B cell (primary cell): ENCODE results near the gene EPHB1. TPM values are rescaled to one million over a fixed set of nuclear protein-coding genes. Genes with fewer than 3 reads are reported as not detected.
"Not testable (repeated sequence)": the region's sequence is repeated elsewhere in the genome, so short reads cannot be mapped to it uniquely, and the experiment has no call there.

Source experiments
- ATAC-seq: fragments of 200-7000 bp; cut with Tn5 transposase; one replicate; pipeline ENCODE4 v1.10.0; 2021; ENCODE audit warnings: low read depth, mild to moderate bottlenecking, moderate number of reproducible peaks, moderate library complexity
- CTCF ChIA-PET: fragments of 350-600 bp; sonication (Branson Sonifier 250); formaldehyde crosslinking; loops from one replicate; lab custom pipeline; 2021; ENCODE audit warnings: antibody characterized with exemption, inconsistent platforms; lab: Charles Lee
- POLR2A ChIA-PET: fragments of 350-600 bp; sonication (Branson Sonifier 250); formaldehyde crosslinking; loops from one replicate; lab custom pipeline; 2021; ENCODE audit warnings: antibody characterized with exemption; lab: Charles Lee
- DNase-seq: peaks from one replicate; pipeline ENCODE4 v3.0.0; 2013
- H2AFZ ChIP-seq: 2 replicates; pipeline ENCODE4 v1.6.1; 2012; ENCODE audit warnings: mild to moderate bottlenecking, low read depth, low read length; ENCODE audit not compliant: insufficient read depth, poor library complexity, severe bottlenecking
- H3K27ac ChIP-seq, 2 donors: 1 replicate in 1 of 2; 2 replicates in 1 of 2; pipeline ENCODE4 v1.5.1; 2012 to 2013; ENCODE audit warnings: low read length in 2 of 2, mild to moderate bottlenecking in 2 of 2, moderate library complexity in 1 of 2
- H3K27me3 ChIP-seq, 4 experiments: fragments of 200-600 bp in 1 of 4; sonication (generic) in 1 of 4; replicated peaks in 1 of 4; 1 replicate in 2 of 4; 2 replicates in 2 of 4; pipeline versions ENCODE4 v1.6.1 to v1.7.0; 2013 to 2016; ENCODE audit warnings: low read length in 3 of 4, mild to moderate bottlenecking in 2 of 4, mixed read lengths in 1 of 4, moderate library complexity in 1 of 4; ENCODE audit not compliant: insufficient read depth in 4 of 4, control insufficient read depth in 3 of 4; ENCODE audit errors: control extremely low read depth in 1 of 4
- H3K36me3 ChIP-seq, 2 experiments: replicated peaks in 1 of 2; 1 replicate in 1 of 2; 2 replicates in 1 of 2; pipeline versions ENCODE4 v1.6.1 to v1.7.1; 2013; ENCODE audit warnings: low read length in 1 of 2; ENCODE audit not compliant: insufficient read depth in 2 of 2, control insufficient read depth in 1 of 2; ENCODE audit errors: control extremely low read depth in 1 of 2, extremely low read depth in 1 of 2
- H3K4me1 ChIP-seq, 2 donors: fragments of 200-600 bp in 1 of 2; sonication (generic) in 1 of 2; 1 replicate in 1 of 2; 2 replicates in 1 of 2; pipeline versions ENCODE4 v1.5.1 to v1.6.1; 2013 to 2017; ENCODE audit warnings: low read length in 2 of 2; ENCODE audit not compliant: control insufficient read depth in 2 of 2, insufficient read depth in 2 of 2
- H3K4me2 ChIP-seq: replicated peaks from 2 replicates; pipeline ENCODE3; 2012; ENCODE audit warnings: mild to moderate bottlenecking, low read depth, low read length; ENCODE audit not compliant: poor library complexity, severe bottlenecking
- H3K4me3 ChIP-seq, 5 experiments: fragments of 200-600 bp in 1 of 5; sonication (generic) in 1 of 5; 1 replicate in 3 of 5; 2 replicates in 2 of 5; pipeline versions ENCODE4 v1.5.1 to v1.7.0; 2011 to 2016; ENCODE audit warnings: low read length in 4 of 5, mild to moderate bottlenecking in 4 of 5, low read depth in 2 of 5, control low read depth in 1 of 5, moderate library complexity in 1 of 5; ENCODE audit not compliant: insufficient read depth in 1 of 5; ENCODE audit errors: control extremely low read depth in 1 of 5, extremely low read depth in 1 of 5
- H3K79me2 ChIP-seq: fragments of 200-600 bp; sonication (generic); one replicate; pipeline ENCODE4 v1.6.0; 2016; ENCODE audit warnings: low read length; ENCODE audit not compliant: control insufficient read depth, insufficient read depth
- H3K9ac ChIP-seq: fragments of 200-600 bp; sonication (generic); 2 replicates; pipeline ENCODE4 v1.6.1; 2017; ENCODE audit warnings: mild to moderate bottlenecking, low read length, moderate library complexity
- H3K9me3 ChIP-seq, 3 donors: one replicate each; pipeline versions ENCODE4 v1.6.1 to v1.7.1; 2013; ENCODE audit warnings: low read length in 2 of 3; ENCODE audit not compliant: control insufficient read depth in 2 of 3, insufficient read depth in 1 of 3; ENCODE audit errors: control extremely low read depth in 1 of 3
- H4K20me1 ChIP-seq: 2 replicates; pipeline ENCODE4 v1.6.0; 2012; ENCODE audit warnings: mild to moderate bottlenecking, low read length; ENCODE audit not compliant: insufficient read depth, control insufficient read depth, poor library complexity, severe bottlenecking
- H3K27ac Mint-ChIP-seq: one replicate; pipeline ENCODE4 v1.8.0; 2021; ENCODE audit warnings: mixed read lengths
- H3K27me3 Mint-ChIP-seq: one replicate; pipeline ENCODE4 v1.8.0; 2021; ENCODE audit warnings: mixed read lengths
- H3K4me1 Mint-ChIP-seq: one replicate; pipeline ENCODE4 v1.8.0; 2021; ENCODE audit warnings: mixed read lengths
- H3K4me3 Mint-ChIP-seq: one replicate; pipeline ENCODE4 v1.8.0; 2021; ENCODE audit warnings: mixed read lengths
- H3K9me3 Mint-ChIP-seq: one replicate; pipeline ENCODE4 v1.8.0; 2022; ENCODE audit warnings: mixed read lengths; ENCODE audit not compliant: insufficient read depth
- CTCF ChIP-seq: fragments of 200-600 bp; IDR thresholded peaks from one replicate; pipeline ENCODE4 v1.8.0; 2022; ENCODE audit warnings: antibody characterized with exemption, mild to moderate bottlenecking
- EZH2 ChIP-seq: IDR thresholded peaks from 2 replicates; pipeline ENCODE4 v1.6.1; 2012; ENCODE audit warnings: borderline replicate concordance, low read depth, mild to moderate bottlenecking, moderate library complexity, low read length; ENCODE audit not compliant: insufficient read depth, poor library complexity, severe bottlenecking
- WGBS: methylation state at CpG from one replicate; pipeline ENCODE4 v1.1.5; 2013; ENCODE audit warnings: missing lambda C conversion rate; ENCODE audit not compliant: insufficient coverage; 5-methylcytosine and 5-hydroxymethylcytosine counted together
- intact Hi-C: fragments of 100-400 bp; cut with micrococcal nuclease; formaldehyde crosslinking; loops from one replicate; pipeline ENCODE4 v1.10.0; 2022
- polyA plus RNA-seq: library from polyadenylated mRNA; depleted of rRNA; stranded (reverse); fragments of >200 nt; gene quantifications from 2 replicates; pipeline ENCODE4 v1.2.3, GENCODE V29; 2012
- total RNA-seq, 2 donors: library from RNA; stranded (reverse); fragments of 120-200 nt in 1 of 2; gene quantifications; 1 replicate in 1 of 2; 2 replicates in 1 of 2; pipeline versions ENCODE4 v1.2.3 to v1.2.4, GENCODE V29; 2013 to 2022

EPHB1 gene
- total and polyA plus RNA-seq, 2 donors (not counting 1 experiment from before 2014, with no cell fraction given): 0.01 TPM; not detected in 1

GRCh38 chr3:135231737-135232136 is 436.7 kb downstream of the EPHB1 start:
- Mint-ChIP-seq H3K27ac (no peak overlapping the region), H3K4me1 (no peaks in the 10 kb centered on the region), H3K27me3 (no peaks in the 10 kb centered on the region), H3K4me3 (no peak overlapping the region), H3K9me3 (peaks cover 6% of the 10 kb centered on the region)
- Histone ChIP-seq H3K9me3 (peaks cover 0 to 11% (median 0%) of the 10 kb centered on the region in 3 donors), H3K79me2 (no peaks in the 10 kb centered on the region), H3K27me3 (no peaks in the 10 kb centered on the region), H3K4me3 (no peak overlapping the region), H2AFZ (no peak overlapping the region), H3K27ac (no peak overlapping the region), H3K36me3 (no peaks in the 10 kb centered on the region), H3K4me1 (no peaks in the 10 kb centered on the region), H3K9ac (no peak overlapping the region), H3K4me2 (no peak overlapping the region), H4K20me1 (no peaks in the 10 kb centered on the region)
- intact Hi-C loops: no loop called here
- no peak for DNase-seq
- POLR2A ChIA-PET: no interaction called here
- TF ChIP-seq EZH2: no peak
- no peak for TF ChIP-seq CTCF
- no peak for ATAC-seq
- WGBS: 75% methylated on average over 1 of the region's 2 CpGs
- CTCF ChIA-PET: no interaction called here

- no peaks in the 10 kb centered on the region for H3K4me1 Mint-ChIP-seq
- Histone ChIP-seq H3K27ac (no peak overlapping the region), H3K4me1 (no peaks in the 10 kb centered on the region), H3K4me2 (no peak overlapping the region), H3K9ac (no peak overlapping the region), H3K79me2 (no peaks in the 10 kb centered on the region), H3K4me3 (no peak overlapping the region), H3K27me3 (no peaks in the 10 kb centered on the region), H4K20me1 (no peaks in the 10 kb centered on the region), H3K36me3 (no peaks in the 10 kb centered on the region), H3K9me3 (peaks cover 0 to 11% (median 0%) of the 10 kb centered on the region in 3 donors), H2AFZ (no peak overlapping the region)
- peaks cover 6% of the 10 kb centered on the region for H3K9me3 Mint-ChIP-seq
- no peak for TF ChIP-seq EZH2
- no peak for TF ChIP-seq CTCF
- no peak overlapping the region for H3K27ac Mint-ChIP-seq
- H3K27me3 Mint-ChIP-seq: no peaks in the 10 kb centered on the region
- CTCF ChIA-PET: no interaction called here
- WGBS: 93% methylated on average over 2 of the region's 2 CpGs
- no peak for DNase-seq
- intact Hi-C loops: no loop called here
- H3K4me3 Mint-ChIP-seq: no peak overlapping the region
- no peak for ATAC-seq
- POLR2A ChIA-PET: no interaction called here
These were observed 437.2 kb downstream of the EPHB1 start for GRCh38 chr3:135232226-135232625.

GRCh38 chr3:135233476-135233875 is 438.4 kb downstream of the EPHB1 start:
- H3K79me2 ChIP-seq, H3K4me1 ChIP-seq, H3K27ac ChIP-seq, H3K27me3 ChIP-seq, H3K4me3 Mint-ChIP-seq, POLR2A ChIA-PET, DNase-seq, H4K20me1 ChIP-seq, ATAC-seq, H3K9ac ChIP-seq, H2AFZ ChIP-seq, H3K4me1 Mint-ChIP-seq, H3K9me3 Mint-ChIP-seq, H3K27me3 Mint-ChIP-seq, H3K4me2 ChIP-seq, CTCF ChIA-PET, H3K36me3 ChIP-seq, intact Hi-C loops, H3K4me3 ChIP-seq, H3K27ac Mint-ChIP-seq: not testable (repeated sequence)
- 93% methylated on average over 3 of the region's 3 CpGs for WGBS
- peaks cover 0 to 11% (median 0%) of the 10 kb centered on the region in 3 donors for H3K9me3 ChIP-seq
